GM12874 (cell line): Measurements from ENCODE around the gene DCP1A.
A peak's percentile ranks its signal among the peaks of the same experiment; 100 is the strongest.

Experiments
- CTCF ChIP-seq: IDR thresholded peaks from 2 replicates; pipeline ENCODE4 v1.5.1; 2011; ENCODE audit warnings: low read depth, mild to moderate bottlenecking, control low read depth, low read length, moderate library complexity; ENCODE audit not compliant: insufficient read depth

The DCP1A gene

GRCh38 chr3:53320697-53321096, 26.6 kb downstream of the DCP1A start:
- TF ChIP-seq CTCF = no peak

DNA sequence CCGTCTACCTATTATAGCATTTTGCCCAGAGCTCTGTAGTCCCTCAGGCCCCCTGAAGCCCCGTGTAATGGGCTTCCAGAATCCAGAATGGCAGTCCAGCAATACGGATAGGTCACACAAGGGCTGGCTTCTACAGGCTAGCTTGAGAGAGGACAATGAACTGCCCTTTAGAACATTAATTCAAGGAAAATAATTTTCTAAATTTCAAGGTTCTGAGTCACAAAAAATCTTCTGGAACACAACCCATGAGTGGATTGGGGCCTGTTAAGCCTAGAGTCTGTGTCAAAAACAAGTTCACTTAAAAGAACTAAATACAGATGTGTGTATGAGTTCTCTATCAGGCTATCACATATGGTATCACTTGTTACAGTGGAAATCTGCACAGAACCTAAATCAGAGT, 28.8 kb downstream of the DCP1A start:
- no peak for TF ChIP-seq CTCF

- TF ChIP-seq CTCF = no peak
These were observed 34.5 kb downstream of the DCP1A start for GRCh38 chr3:53312832-53313231.

- no peak for TF ChIP-seq CTCF
These were observed 35.5 kb downstream of the DCP1A start for GRCh38 chr3:53311882-53312281.

DNA sequence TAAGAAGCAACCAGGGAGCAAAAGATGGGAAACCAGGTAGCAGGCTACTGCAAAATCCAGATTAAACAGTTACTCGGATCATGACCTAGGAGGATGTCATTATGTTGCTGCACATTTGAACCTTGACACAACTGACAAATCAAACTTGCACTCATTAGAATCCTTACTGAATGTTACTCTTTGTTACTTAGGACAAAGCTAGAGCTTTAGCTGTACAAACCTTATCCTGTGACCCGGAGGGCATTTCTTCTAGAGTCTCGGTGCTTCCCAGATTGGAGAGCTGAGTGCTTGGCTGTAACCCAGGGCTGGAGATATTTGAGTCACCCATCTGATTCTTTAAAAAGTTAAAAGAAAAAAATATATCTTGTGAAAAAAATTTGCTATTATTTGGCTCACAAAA, 43.4 kb downstream of the DCP1A start:
- TF ChIP-seq CTCF = no peak

DNA sequence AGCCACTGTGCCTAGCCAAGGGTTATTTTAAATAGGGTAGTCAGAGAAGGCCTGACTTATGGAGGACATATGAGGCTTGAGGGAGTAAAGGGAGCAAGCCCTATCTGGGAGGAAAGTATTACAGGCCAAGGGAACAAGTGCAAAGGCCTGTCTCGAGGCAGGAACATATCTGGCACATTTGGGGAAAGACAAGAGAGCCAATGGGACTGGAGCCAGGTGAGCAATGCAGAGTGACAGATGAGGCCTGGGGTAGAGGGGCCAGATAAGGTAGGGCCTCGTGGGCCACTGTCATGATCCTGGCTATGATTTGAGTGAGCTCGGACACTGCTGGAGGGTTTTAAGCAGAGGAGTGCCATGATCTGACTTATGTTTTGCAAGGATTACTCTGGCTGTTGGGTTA, 43.8 kb downstream of the DCP1A start:
- TF ChIP-seq CTCF = no peak

DNA sequence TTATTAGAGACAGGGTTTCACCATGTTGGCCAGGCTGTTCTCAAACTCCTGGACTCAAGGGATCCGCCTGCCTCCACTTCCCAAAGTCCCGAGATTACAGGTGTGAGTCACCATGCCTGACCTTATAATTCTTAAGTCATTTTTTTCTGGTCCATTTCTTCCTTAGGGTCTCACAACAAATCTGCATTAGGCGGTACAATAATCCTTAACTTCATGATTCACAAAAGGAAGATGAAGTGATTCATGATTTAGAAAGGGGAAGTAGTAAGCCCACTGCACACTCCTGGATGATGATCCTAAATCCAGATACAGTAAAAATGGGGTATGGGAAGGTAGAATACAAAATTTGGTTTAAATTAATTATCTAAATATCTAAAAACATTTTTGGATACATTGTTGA, 46.5 kb downstream of the DCP1A start:
- TF ChIP-seq CTCF = no peak

- peak; percentile 63 for TF ChIP-seq CTCF
These were observed 47.7 kb downstream of the DCP1A start for GRCh38 chr3:53299611-53300023.
